IMR-90 (cell line): ENCODE data around the gene DDX24. TPM values are rescaled to one million over a fixed set of nuclear protein-coding genes. Genes with fewer than 3 reads are reported as not detected.

Source experiments
- ATAC-seq: fragments of 200-7000 bp; cut with Tn5 transposase; 2 replicates; pipeline ENCODE4 v1.9.1; 2020; ENCODE audit warnings: low read depth, mild to moderate bottlenecking, moderate library complexity
- BruUV-seq: library from RNA; stranded (reverse); fragments of 400-500 nt; replicated peaks from 2 replicates; lab custom pipeline; 2021; lab: Mats Ljungman, UMichigan
- CTCF ChIA-PET: fragments of 300-600 bp; formaldehyde crosslinking; extraction: SDS; loops from one replicate; lab custom pipeline; 2021; ENCODE audit warnings: antibody characterized with exemption; lab: Yijun Ruan, JAX
- POLR2A ChIA-PET: fragments of 300-600 bp; sonication (Branson Sonifier 250); formaldehyde crosslinking; loops from one replicate; lab custom pipeline; 2022; ENCODE audit warnings: antibody characterized with exemption; ENCODE audit not compliant: unreplicated experiment; lab: Charles Lee
- DNase-seq: peaks from one replicate; pipeline ENCODE4 v3.0.0; 2013
- H2AFZ ChIP-seq: replicated peaks from 2 replicates; pipeline ENCODE3; 2013; ENCODE audit warnings: low read length, mild to moderate bottlenecking; ENCODE audit not compliant: poor library complexity
- H2AK5ac ChIP-seq: 2 replicates; pipeline ENCODE4 v1.6.1; 2013; ENCODE audit warnings: low read depth, low read length, inconsistent platforms
- H2AK9ac ChIP-seq: replicated peaks from 2 replicates; pipeline ENCODE3; 2013; ENCODE audit warnings: mild to moderate bottlenecking, low read depth, low read length, moderate library complexity; ENCODE audit not compliant: poor library complexity
- H2BK120ac ChIP-seq: 2 replicates; pipeline ENCODE4 v1.6.1; 2013; ENCODE audit warnings: low read depth, low read length, inconsistent platforms
- H2BK15ac ChIP-seq: 3 replicates; pipeline ENCODE4 v1.6.1; 2013; ENCODE audit warnings: low read depth, low read length, inconsistent platforms
- H2BK20ac ChIP-seq: 2 replicates; pipeline ENCODE4 v1.6.1; 2013; ENCODE audit warnings: low read depth, mild to moderate bottlenecking, inconsistent platforms, low read length, moderate library complexity
- H2BK5ac ChIP-seq: 2 replicates; pipeline ENCODE4 v1.6.1; 2013; ENCODE audit warnings: mild to moderate bottlenecking, low read depth, low read length, inconsistent platforms; ENCODE audit not compliant: poor library complexity, severe bottlenecking
- H3K14ac ChIP-seq: replicated peaks from 2 replicates; pipeline ENCODE4 v1.6.1; 2013; ENCODE audit warnings: low read depth, low read length, inconsistent platforms
- H3K18ac ChIP-seq: 2 replicates; pipeline ENCODE4 v1.6.1; 2013; ENCODE audit warnings: low read depth, low read length, control low read depth
- H3K23ac ChIP-seq: 2 replicates; pipeline ENCODE4 v1.6.1; 2013; ENCODE audit warnings: low read depth, low read length, inconsistent platforms
- H3K27ac ChIP-seq: 2 replicates; pipeline ENCODE4 v1.5.1; 2013; ENCODE audit warnings: mild to moderate bottlenecking, control low read depth, low read length; ENCODE audit not compliant: insufficient read depth
- H3K27me3 ChIP-seq: 2 replicates; pipeline ENCODE4 v1.6.1; 2013; ENCODE audit warnings: low read length; ENCODE audit not compliant: control insufficient read depth, insufficient read depth
- H3K36me3 ChIP-seq: 2 replicates; pipeline ENCODE4 v1.6.1; 2013; ENCODE audit warnings: low read length, mixed read lengths; ENCODE audit not compliant: control insufficient read depth, insufficient read depth
- H3K4ac ChIP-seq: 2 replicates; pipeline ENCODE4 v1.6.1; 2013; ENCODE audit warnings: low read depth, low read length, inconsistent platforms
- H3K4me1 ChIP-seq: 2 replicates; pipeline ENCODE4 v1.6.1; 2013; ENCODE audit warnings: low read length, mixed read lengths; ENCODE audit not compliant: control insufficient read depth, insufficient read depth
- H3K4me2 ChIP-seq: 2 replicates; pipeline ENCODE4 v1.6.1; 2013; ENCODE audit warnings: low read depth, mild to moderate bottlenecking, control low read depth, low read length, moderate library complexity
- H3K4me3 ChIP-seq: 2 replicates; pipeline ENCODE4 v1.5.1; 2013; ENCODE audit warnings: low read depth, mild to moderate bottlenecking, control low read depth, low read length, moderate library complexity; ENCODE audit not compliant: insufficient read depth
- H3K56ac ChIP-seq: 2 replicates; pipeline ENCODE4 v1.6.1; 2013; ENCODE audit warnings: low read length, inconsistent platforms; ENCODE audit not compliant: insufficient read depth; ENCODE audit errors: extremely low read depth
- H3K79me1 ChIP-seq, 2 experiments: 2 replicates each; pipeline ENCODE4 v1.6.1; 2013; ENCODE audit warnings: low read length in 2 of 2, inconsistent platforms in 1 of 2, low read depth in 1 of 2
- H3K9ac ChIP-seq: 2 replicates; pipeline ENCODE4 v1.6.1; 2013; ENCODE audit warnings: low read depth, low read length, control low read depth
- H3K9me1 ChIP-seq: 2 replicates; pipeline ENCODE4 v1.6.1; 2013; ENCODE audit warnings: low read length, inconsistent platforms; ENCODE audit not compliant: insufficient read depth
- H3K9me3 ChIP-seq: 2 replicates; pipeline ENCODE4 v1.6.1; 2013; ENCODE audit warnings: low read length; ENCODE audit not compliant: control insufficient read depth, insufficient read depth
- H4K20me1 ChIP-seq: 2 replicates; pipeline ENCODE4 v1.6.1; 2013; ENCODE audit warnings: low read length, inconsistent platforms; ENCODE audit not compliant: insufficient read depth
- H4K5ac ChIP-seq: 2 replicates; pipeline ENCODE4 v1.6.1; 2013; ENCODE audit warnings: mild to moderate bottlenecking, low read depth, low read length, control low read depth
- H4K8ac ChIP-seq, 2 experiments: 2 replicates each; pipeline ENCODE4 v1.6.1; 2013; ENCODE audit warnings: low read depth in 2 of 2, low read length in 2 of 2, control low read depth in 1 of 2, inconsistent platforms in 1 of 2
- H4K91ac ChIP-seq: 2 replicates; pipeline ENCODE4 v1.6.1; 2013; ENCODE audit warnings: low read depth, low read length, inconsistent platforms; ENCODE audit not compliant: insufficient read depth
- MAZ ChIP-seq: IDR thresholded peaks from 2 replicates; pipeline ENCODE4 v1.6.1; 2012; ENCODE audit warnings: low read depth, mild to moderate bottlenecking, low read length, improper control_type of control experiment, moderate library complexity, borderline replicate concordance
- RCOR1 ChIP-seq: IDR thresholded peaks from 2 replicates; pipeline ENCODE4 v1.6.1; 2012; ENCODE audit warnings: mild to moderate bottlenecking, low read length, improper control_type of control experiment; ENCODE audit not compliant: insufficient replicate concordance
- RFX5 ChIP-seq: IDR thresholded peaks from 2 replicates; pipeline ENCODE4 v1.8.0; 2012; ENCODE audit warnings: low read depth, mild to moderate bottlenecking, low read length, moderate library complexity
- SMC3 ChIP-seq: fragments of 150-350 bp; IDR thresholded peaks from 2 replicates; pipeline ENCODE4 v1.6.1; 2016; ENCODE audit warnings: low read depth, mild to moderate bottlenecking, antibody characterized with exemption, low read length, moderate library complexity
- USF2 ChIP-seq: fragments of 150-350 bp; IDR thresholded peaks from 2 replicates; pipeline ENCODE4 v1.6.1; 2017; ENCODE audit warnings: mild to moderate bottlenecking, antibody characterized with exemption, low read length, low read depth
- WGBS, 2 experiments: methylation state at CpG; one replicate each; pipeline versions ENCODE4 v1.1.5 to v1.1.7; 2013; ENCODE audit warnings: missing lambda C conversion rate in 2 of 2; ENCODE audit not compliant: insufficient read length in 1 of 2; ENCODE audit errors: extremely low coverage in 2 of 2; 5-methylcytosine and 5-hydroxymethylcytosine counted together
- dilution Hi-C: fragments of 300-500 bp; cut with HindIII; formaldehyde crosslinking; loops from one replicate; pipeline ENCODE4 v1.14.3; 2018; ENCODE audit warnings: low sequenced_read_pairs; ENCODE audit not compliant: unreplicated experiment
- in situ Hi-C: fragments of 300-500 bp; cut with MboI; formaldehyde crosslinking; loops from 3 replicates; pipeline ENCODE4 v1.14.3; 2019; ENCODE audit warnings: low sequenced_read_pairs, inconsistent platforms, mixed read lengths
- intact Hi-C: fragments of 100-400 bp; cut with micrococcal nuclease; formaldehyde crosslinking; loops from 2 replicates; pipeline ENCODE4 v1.10.0; 2022
- polyA plus RNA-seq, 3 experiments: library from polyadenylated mRNA; depleted of rRNA; stranded (reverse); fragments of >200 nt; gene quantifications; 2 replicates each; pipeline ENCODE4 v1.2.3, GENCODE V29; 2012; ENCODE audit warnings: low replicate concordance in 1 of 3
- total RNA-seq: library from RNA; depleted of rRNA; stranded (reverse); fragments of >200 nt; gene quantifications from 2 replicates; pipeline ENCODE4 v1.2.3, GENCODE V29; 2012

Gene DDX24
- total and polyA plus RNA-seq, 2 of the 4 experiments (the other 2 are of a cell fraction), result 134 to 155 TPM

DNA sequence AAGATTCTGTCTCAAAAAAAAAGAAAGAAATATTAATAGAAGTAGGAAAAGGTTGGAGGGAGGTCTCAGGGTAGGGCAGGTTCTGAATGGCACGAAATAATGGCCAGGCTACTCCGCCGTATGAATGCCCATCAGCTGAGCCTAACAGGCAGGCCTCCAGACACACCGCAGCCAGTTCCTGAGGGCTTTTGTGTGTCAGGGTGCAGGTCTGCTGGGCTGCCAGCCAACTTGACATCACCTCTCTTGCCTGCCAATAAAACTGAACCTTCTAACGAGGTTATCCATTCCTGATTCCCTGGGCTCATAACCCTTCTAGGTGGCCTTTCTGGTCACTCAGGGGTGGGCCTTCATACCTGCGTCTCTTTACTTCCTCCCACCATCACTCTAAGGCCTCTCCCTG, 32.5 kb upstream of the DDX24 start:
- no peak overlapping the region for H4K5ac ChIP-seq
- H3K4ac ChIP-seq, result no peak overlapping the region
- H3K27ac ChIP-seq, result no peak overlapping the region
- no peak overlapping the region for H3K23ac ChIP-seq
- dilution Hi-C loops, result no loop called here
- in situ Hi-C loops, result no loop called here
- intact Hi-C loops, result no loop called here
- H4K91ac ChIP-seq, result no peak overlapping the region
- H3K4me3 ChIP-seq, result no peak overlapping the region
- H3K4me1 ChIP-seq, result no peaks in the 10 kb centered on the region
- H3K4me2 ChIP-seq, result no peak overlapping the region
- H3K9me3 ChIP-seq, result no peaks in the 10 kb centered on the region
- H3K14ac ChIP-seq, result no peak overlapping the region
- 0 out of 2 replicates have a peak, but pooled peaks cover 3% of the 10 kb centered on the region for H3K9me1 ChIP-seq
- no peak overlapping the region for H2BK5ac ChIP-seq
- H2BK120ac ChIP-seq, result no peak overlapping the region
- ATAC-seq (no peak), DNase-seq (peak; percentile 22)
- H2AFZ ChIP-seq, result no peak overlapping the region
- no CpG with 5 or more reads among the region's 6 CpGs for WGBS, 2 experiments
- ChIA-PET POLR2A (no interaction called here), CTCF (interaction anchor here (1.5 kb wide), 1 partner anchor 19 kb away, joined by 6 read pairs; no protein-coding TSS in a partner anchor)
- no peaks in the 10 kb centered on the region for H3K79me1 ChIP-seq
- BruUV-seq, result no TSS peak
- TF ChIP-seq MAZ (no peak), USF2 (no peak), RCOR1 (no peak), RFX5 (no peak), SMC3 (no peak)
- H2AK5ac ChIP-seq, result no peak overlapping the region
- H4K8ac ChIP-seq, result no peak overlapping the region
- no peak overlapping the region for H3K9ac ChIP-seq
- no peaks in the 10 kb centered on the region for H3K36me3 ChIP-seq
- H3K18ac ChIP-seq, result no peak overlapping the region
- no peak overlapping the region for H2AK9ac ChIP-seq
- H3K56ac ChIP-seq, result no peak overlapping the region
- no peak overlapping the region for H2BK20ac ChIP-seq
- peaks cover 13% of the 10 kb centered on the region; the same call in 1 of the 2 replicates for H3K27me3 ChIP-seq
- no peaks in the 10 kb centered on the region for H4K20me1 ChIP-seq
- H2BK15ac ChIP-seq, result no peak overlapping the region
